Non-pigmented ciliary epithelial cell (primary cell): ENCODE results near the gene WDR35.
A peak's percentile ranks its signal among the peaks of the same experiment; 100 is the strongest.
"Not testable (repeated sequence)": the region's sequence is repeated elsewhere in the genome, so short reads cannot be mapped to it uniquely, and the experiment has no call there.

Experiments
- DNase-seq: peaks from one replicate; pipeline ENCODE4 v3.0.0-alpha.2; 2010; ENCODE audit warnings: low read depth

WDR35 gene

DNA sequence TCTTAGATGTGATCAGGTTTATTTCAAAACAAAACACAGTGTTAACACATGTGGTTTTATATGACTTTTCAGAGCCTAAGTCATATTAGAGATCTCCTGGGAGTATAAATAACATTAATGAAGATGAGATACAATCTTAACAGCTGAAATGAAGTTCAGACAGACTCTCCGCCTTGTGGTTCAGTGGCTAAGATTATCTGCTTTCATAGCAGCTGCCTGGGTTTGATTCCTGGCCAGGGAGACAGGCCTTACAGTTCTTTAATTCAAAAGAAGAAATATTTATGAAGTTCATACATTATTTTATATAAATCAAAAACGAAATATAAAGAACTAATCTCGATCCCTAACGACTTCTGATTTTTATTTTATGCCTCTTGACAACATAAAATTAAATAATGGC is 52.9 kb downstream of the WDR35 start:
- no peak for DNase-seq

DNA sequence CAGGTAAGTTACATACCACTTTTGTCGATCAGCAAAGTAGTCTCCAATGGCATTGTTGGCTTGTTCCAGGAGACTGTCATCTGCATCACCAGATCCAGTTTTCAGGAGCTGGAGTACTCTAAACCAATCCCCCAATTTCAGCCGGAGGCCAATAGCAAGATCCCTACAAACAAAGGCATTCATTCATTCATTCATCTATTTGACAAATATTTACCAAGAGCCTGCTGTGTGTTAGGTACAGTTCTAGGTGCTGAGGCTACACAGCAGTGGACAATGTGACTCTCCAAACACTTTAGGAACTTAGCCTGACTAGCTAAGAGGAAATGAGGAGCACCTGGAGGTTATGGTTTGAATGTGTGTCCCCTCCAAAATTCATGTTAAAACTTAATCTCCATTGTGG is 53.7 kb downstream of the WDR35 start:
- no peak for DNase-seq

DNA sequence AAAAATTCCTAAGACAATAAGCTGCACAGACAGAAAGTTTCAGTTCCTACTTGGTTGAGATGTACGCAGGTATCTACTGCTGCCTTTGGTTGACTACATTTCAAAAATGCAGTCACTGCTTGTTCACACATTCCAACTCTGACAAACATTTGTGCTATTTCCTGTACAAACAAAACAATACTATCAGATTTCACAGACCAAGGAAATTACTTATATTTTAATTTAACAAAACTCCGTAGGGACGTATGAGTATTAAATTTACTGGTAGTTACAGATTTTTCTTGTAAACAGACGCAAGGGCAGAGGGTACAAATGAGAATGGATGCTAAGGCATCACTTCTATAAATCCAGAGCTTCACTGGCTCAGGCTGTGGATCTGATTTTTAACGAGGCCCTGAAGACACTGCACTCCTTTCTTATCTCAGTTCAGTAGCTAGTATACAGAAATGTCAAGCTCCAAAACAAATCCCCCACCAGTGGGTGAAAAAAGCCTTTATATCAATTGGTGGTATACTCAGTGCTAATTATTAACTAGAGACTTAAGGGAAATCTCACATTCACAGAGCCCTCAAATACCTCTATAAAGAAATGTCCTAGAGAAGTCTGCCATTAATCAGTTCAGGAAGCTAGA is 56.4 kb downstream of the WDR35 start:
- peak; percentile 75 for DNase-seq

DNA sequence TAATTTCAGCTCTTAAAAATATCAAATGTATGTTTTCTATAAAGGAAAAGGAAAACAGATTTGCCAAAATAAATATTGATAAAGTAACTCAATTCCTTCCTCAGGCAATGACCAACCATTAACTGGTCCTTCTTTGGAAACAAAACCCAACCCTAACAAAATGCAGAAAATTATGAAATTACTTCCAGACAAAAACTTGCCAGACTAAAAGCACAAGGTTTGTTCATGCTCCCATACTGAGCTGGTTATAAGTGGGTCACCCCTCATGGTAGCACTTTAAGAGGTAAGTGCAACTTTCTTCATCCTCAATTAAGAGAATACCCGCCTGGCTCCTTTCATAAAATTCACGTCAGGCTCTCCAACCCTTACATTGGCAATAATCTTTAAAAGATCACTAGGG is 57.0 kb downstream of the WDR35 start:
- no peak for DNase-seq

DNA sequence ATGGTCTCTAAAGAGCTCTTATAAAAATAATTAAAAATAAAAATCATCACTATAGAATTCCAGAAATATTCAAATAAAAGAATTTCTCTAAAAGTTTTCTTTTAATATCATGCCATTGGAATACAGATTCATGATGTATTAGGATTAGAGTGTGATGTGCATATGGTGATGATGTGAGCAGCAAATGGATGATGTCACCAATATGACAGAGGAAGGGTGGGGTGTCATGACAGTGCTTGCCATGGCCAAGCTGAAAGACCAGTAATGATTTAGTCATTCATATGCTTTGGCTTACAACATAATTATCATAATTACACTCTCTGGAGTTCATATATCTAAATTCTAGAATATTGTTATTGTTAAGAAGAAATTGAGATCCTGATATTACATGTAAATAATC is 60.7 kb downstream of the WDR35 start:
- no peak for DNase-seq

DNA sequence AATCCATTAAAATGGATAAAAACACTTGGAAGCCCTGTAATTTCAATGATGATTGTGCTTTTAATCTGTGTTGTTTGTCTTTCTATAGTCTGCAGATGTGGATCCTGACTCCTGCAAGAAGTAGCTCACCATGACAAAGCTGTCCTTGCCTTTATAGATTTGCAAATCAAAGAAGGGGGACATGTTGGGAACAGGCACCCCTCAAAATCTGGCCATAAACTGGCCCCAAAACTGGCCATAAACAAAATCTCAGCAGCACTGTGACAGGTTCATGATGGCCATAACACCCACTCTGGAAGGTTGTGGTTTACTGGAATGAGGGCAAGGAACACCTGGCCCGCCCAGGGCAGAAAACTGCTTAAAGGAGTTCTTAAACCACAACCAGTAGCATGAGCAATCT is 62.1 kb downstream of the WDR35 start:
- DNase-seq: not testable (repeated sequence)

DNA sequence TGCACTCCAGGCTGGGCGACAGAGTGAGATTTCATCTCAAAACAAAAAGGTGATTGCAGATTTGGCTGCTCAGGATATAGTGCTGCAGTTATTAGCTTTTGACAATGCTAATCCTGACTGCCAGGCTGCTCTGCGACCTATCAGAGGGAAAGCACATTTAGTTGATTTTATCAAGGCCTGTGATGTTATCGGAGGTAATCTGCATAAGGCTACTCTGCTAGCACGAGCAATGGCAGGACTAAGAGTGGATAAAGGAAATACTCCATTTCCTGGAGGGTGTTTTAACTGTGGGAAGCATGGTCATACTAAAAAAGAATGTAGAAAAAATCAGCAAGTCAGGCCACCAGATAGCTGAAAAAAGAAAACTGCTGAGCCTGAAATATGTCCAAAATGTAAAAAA is 65.4 kb downstream of the WDR35 start:
- not testable (repeated sequence) for DNase-seq

DNA sequence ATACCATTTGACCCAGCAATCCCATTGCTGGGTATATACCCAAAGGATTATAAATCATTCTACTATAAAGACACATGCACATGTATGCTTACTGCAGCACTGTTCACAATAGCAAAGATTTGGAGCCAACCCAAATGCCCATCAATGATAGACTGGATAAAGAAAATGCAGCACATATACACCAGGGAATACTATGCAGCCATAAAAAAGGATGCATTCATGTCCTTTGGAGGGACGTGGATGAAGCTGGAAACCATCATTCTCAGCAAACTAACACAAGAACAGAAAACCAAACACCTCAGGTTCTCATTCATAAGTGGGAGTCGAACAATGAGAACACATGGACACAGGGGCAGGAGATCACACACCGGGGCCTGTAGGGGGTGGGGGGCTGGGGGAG is 67.7 kb downstream of the WDR35 start:
- not testable (repeated sequence) for DNase-seq

DNA sequence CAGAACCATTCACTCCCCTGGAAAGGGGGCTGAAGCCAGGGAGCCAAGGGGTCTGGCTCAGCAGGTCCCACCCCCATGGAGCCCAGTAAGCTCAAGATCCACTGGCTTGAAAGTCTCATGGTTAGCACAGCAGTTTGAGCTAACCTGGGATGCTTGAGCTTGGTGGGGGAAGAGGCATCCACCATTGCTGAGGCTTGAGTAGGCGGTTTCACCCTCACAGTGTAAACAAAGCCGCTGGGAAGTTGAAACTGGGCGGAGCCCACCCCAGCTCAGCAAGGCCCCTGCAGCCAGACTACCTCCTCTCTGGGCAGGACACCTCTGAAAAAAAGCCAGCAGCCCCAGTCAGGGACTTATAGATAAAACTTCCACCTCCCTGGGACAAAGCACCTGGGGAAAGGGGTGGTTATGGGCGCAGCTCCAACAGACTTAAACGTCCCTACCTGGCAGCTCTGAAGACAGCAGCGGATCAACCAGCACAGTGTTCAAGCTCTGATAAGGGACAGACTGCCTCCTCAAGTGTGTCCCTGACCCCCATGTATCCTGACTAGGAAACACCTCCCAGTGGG is 73.4 kb downstream of the WDR35 start:
- DNase-seq: no peak

DNA sequence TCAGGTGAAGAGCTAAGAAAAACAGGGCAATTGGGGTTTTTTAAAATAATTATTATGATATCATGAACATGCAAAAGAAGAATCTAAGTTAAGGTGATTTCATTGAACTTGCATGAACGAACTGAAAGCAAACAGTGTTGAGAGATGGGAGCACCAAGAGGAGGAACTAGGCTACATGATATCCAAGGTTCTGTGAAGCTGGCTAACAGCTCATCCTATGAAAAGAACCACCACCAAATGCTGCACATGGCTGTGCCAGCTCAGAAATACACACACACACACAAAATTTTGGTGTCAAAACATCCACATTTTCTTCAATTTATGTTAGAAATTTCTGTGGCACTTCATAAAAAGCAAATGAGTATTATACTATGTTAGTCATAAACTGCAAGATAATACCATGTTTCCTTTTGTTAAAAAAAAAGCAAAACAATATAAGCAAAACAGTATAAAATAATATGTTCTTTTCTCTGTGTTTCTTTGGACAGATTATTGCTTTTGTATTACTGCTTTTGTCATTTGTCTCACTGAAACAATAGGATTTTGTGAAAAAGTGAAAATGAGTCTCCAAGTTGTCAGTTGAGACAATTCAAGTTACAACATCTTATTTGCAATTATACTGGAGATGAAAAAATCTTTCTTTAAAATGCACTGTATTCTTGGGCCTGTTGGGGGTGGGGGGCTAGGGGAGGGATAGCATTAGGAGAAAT is 75.5 kb downstream of the WDR35 start:
- DNase-seq: no peak

DNA sequence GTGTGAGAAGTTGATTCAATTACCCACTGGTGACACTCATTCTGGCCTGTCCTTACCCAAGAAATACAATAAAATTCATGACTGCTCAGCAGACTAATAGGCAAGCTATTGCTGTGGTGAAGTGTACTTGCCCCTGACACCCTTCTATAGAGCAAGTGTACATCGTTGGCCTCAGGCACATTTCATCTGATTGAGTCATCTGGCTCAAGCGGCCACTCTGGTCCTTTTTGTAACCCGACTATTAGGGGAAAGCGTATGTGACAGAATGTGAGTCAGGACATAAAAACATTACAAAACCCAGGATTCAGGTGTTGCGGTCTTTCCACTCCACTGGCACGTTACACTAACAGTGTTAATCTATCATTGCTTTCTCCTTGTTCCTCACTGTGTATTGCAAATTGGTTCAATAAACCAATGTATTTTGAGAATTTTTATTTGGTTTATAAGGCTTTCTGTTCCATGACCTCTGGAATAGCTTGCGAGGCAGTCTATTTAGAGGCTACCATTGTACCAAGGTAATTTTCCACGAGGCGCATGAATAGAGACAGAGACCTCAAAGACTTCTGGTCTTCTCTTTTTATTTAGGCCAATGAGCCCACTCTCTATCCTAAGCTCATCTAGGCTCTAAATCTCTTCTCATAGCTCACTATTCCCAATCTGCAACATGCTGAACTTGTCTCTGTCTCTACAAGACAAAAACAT is 77.9 kb downstream of the WDR35 start:
- DNase-seq: peak; percentile 90

DNA sequence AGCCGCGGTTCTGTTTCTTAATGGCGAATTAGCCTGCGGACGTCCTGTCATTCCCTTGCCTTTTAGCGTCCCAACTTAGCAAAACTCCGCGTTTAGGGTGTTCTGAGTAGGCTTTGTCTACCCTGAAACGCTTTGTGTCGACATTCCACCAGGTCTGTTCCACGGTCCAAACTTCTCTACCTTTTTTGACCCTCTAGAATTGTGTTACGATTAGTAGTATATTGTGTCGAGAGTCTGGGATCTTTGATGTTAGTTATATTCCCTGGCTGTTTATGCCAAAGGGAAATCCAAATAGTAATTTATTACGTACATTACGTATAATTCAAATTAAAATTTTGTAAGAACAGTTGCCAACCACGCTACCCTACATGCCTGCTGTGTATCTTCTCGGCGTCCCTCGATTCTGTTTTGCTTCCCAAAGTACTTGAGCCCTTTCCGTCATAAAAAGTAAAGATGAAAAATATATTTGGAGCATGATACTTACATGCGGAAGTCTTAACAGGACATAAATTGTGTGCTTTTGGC is 87.6 kb downstream of the WDR35 start:
- DNase-seq: no peak

DNA sequence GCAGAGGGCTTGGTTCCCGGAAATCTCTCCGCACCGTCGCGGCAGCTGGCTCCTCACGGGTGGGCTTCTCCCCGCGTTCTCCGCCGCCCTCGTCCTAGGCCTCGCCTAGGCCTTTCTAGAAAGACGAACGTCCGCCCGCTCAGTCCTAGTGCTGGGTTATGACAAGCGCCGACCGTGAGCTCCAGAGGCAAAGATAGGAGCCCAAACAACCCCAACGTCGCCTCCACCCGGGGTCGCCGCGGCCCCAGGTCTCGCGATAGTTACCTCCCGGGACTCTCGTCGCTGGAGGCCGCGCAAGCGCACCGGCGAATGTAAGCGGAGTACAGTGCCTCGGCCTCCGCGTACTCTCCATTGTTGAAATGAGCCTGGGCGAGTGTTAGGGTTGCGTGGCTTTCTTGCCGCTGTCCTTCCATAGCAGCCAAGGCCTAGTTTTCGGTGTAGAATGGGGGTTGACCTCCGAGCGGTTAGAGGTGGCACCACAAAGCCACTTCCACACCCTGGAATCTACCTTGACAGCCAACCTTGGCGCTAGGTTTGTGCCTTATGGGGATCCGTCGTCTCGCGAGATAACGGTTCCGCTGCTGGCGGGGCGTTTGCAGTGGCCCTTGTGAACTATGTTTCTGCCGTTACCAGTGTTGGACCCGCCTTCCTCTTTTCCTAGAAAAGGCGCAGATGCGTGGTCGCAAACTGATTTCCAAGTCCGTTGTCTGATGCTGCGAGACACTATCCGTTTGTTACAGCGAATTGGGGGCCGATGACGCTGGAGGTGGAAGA is 88.3 kb downstream of the WDR35 start, which contains the start of gene TTC32:
Gene TTC32, minus strand, starts transcription at position 542 of the 774 bp plus-strand sequence. Its CDS starts 129 bp downstream, at position 413.
- peak; percentile 77 for DNase-seq

DNA sequence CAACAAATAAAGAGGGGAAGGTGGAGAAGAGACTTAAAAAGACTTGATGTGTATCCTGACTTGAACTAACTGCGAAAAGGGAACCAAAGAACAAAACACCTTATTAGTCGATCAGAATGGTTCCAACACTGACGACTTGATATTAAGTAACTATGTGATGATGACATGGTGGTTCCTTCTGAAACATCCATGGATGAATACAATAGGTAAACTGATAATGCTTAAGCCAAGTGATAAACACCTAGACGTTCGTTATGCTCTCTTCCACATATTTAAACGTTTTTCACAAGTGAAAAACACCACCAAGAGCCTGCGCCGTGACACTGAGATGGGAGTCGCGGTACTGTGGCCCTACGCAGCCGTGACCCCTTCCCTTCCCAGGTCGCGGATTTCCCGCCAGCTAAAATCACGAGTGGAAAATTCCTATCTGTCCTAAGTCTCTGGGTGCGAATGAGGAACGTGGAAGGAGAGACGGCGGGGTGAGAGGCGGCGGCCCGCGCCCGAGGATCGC is 88.9 kb downstream of the WDR35 start:
- no peak for DNase-seq

DNA sequence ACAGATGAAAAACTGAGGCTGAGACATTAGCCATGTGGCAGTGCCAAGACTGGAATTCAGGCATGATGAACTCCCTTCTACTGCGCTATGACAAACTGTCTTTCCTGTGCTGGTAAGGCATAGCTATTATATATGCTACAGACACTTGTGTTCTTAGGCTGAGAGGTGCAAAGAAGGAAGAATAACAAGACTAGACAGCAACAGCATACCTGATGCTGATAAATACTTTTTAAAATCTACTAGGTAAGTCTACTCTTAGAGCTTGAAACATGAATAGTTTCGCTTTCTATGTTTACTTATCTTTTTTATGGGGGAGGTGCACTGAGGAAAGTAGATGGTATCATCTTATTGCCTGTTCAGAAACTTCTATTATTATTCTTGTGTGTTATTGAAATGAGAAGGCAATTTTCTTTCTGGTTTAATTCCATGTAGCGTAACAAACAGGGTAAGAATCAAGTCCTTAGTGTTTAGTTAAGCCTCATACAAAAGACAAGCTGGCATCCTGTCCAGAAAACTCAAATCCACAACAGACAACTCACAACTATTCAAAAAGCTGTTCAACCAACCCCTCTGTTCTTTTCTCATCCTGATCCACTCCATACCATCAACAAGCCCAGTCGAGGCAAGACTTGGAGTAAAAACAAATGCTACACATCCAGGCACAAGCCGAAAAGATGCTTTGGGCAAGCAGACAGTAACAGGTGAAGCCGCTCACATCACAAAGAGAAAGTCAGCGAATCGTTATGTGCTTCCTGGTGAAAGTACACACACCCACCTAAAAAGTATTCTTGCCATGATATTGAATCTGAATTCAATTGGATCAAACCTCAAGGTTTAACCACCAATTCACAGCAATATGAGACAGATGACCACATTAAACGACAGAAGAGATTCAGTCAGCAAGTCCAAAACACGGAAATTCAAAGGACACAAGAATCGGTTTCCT is 89.6 kb downstream of the WDR35 start:
- DNase-seq: no peak

DNA sequence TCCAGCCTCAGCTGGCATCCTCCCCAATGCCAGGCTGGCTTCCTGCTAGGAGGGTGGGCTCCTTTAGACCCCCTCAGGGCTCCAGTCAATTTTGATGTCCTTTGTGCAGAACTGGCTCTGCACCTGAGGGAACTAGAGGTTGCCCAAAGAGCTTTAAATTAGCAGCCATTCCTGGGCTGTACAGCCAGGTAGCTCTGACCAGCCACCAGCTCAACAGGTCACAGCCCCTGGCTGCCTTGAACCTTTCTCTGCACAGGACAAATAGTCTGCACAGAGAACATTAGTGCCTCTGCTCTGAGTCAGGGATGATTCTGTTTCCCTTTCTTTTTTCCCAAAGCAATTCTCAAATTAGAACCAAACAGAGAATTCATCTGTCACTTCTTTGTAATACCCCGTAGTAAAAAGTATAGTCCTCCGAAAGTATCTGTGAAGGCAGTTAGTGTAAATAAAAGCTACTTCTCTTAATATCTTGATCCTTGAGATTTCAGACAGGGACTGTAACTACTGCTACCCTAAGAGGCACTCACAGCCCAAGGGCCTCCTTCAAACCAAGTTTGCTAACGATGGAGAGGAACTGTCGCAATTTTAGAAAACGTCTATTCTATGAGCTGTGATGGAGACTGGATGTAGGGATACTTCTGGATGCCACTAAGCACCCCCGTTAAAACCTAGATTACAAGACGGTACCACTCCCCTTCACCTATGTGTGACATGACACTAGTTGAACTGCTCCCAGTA is 91.1 kb downstream of the WDR35 start:
- DNase-seq: no peak

DNA sequence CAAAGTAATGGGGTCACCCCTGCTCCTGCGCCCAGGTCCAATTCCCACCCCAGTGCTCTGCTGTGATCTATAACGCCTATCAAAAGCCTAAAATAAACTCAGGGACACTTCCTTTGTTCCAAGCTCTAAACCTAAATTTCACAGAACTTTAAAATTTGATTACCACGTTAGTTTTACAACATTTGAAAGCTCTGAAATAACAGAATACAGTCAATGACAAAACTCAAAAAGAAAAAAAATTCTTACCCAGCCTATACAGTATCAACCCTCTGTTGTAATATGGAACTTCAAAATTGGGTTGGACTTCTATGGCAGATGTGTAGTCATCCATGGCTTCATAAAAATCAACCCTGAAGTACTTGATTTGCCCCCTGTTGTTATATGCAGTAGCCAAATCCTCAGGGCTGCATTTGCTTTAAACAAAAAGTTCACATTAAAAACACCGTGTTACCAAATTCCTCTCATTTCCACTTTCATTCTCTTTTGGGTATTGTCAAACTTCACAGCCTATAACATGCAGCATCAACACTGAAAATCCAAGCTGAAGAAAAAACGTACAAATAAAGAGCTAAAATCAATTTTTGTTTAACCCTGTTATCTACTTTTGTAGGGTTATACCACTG is 92.2 kb downstream of the WDR35 start:
- no peak for DNase-seq

DNA sequence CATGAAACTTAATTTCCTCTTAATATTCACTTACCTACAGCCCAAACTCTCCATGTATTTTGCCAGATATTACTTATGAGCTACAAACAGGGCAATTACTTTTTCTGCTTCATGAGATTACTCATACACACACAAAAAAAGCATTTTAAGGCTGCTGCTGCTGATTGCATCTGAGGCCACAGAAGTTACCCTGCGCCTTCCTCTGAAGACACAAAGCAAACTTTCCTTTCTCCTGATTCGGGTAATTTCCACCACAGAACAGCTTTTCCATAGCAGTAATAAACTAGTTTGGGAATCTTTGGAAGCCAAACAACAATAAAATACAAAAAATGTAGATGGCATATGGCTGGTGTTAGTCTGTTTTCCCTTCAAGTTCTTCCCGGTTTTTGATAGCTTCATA is 94.4 kb downstream of the WDR35 start:
- DNase-seq: no peak

DNA sequence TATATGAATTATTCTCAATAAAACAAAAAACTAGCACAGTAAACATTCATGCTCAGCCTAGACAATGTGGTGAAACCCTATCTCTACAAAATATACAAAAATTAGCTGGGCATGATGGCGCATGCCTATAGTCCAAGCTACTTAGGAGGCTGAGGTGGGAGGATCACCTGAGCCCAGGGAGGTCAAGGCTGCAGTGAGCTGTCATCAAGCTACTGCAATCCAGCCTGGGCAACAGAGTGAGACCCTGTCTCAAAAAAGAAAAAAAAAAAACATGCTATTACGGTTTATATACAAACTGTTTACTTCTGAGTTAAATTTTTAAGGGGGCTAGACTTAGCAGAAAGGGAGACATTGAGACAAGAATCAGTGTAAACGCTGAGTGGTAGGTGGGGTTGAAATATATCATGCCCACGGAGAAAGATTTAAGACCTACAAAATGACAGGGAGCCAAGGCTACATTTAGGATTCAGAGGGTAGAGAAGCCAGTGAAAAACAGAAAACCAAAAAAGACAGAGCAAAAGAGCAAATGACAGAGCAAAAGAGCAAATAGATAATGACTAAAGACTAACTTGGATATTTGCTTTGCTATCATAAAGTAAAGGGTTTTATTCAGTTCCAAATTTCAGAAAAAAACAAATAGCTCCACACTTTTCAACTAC is 95.6 kb downstream of the WDR35 start:
- DNase-seq: no peak
